OCI-LY3 (cell line): Measurements from ENCODE around the gene EPHA10.
A peak's percentile ranks its signal among the peaks of the same experiment; 100 is the strongest.
"Not testable (repeated sequence)": the region's sequence is repeated elsewhere in the genome, so short reads cannot be mapped to it uniquely, and the experiment has no call there.

Source experiments
- H2AFZ ChIP-seq: fragments of 200-600, 300-600 bp; shearing (Covaris generic); 2 replicates; pipeline ENCODE4 v1.6.0; 2014; ENCODE audit warnings: antibody characterized with exemption, low read depth, low read length
- H3K27ac ChIP-seq: fragments of 200-600, 300-600 bp; sonication (generic); 2 replicates; pipeline ENCODE4 v1.5.1; 2014; ENCODE audit warnings: mild to moderate bottlenecking, low read length, moderate library complexity, mixed read lengths
- H3K27me3 ChIP-seq: fragments of 200-600, 300-600 bp; sonication (generic); 2 replicates; pipeline ENCODE4 v1.6.1; 2014; ENCODE audit warnings: low read depth, low read length, mixed read lengths
- H3K36me3 ChIP-seq: fragments of 200-600, 300-600 bp; sonication (generic); replicated peaks from 2 replicates; pipeline ENCODE3; 2014; ENCODE audit warnings: low read depth, low read length, mixed read lengths
- H3K4me1 ChIP-seq: fragments of 300-600, 200-600 bp; sonication (generic); 2 replicates; pipeline ENCODE4 v1.6.1; 2014; ENCODE audit warnings: low read length, mixed read lengths
- H3K4me2 ChIP-seq: fragments of 200-600, 300-600 bp; sonication (generic); 2 replicates; pipeline ENCODE4 v1.6.1; 2014; ENCODE audit warnings: low read length, mixed read lengths
- H3K4me3 ChIP-seq: fragments of 300-600, 200-600 bp; sonication (generic); 2 replicates; pipeline ENCODE4 v1.5.1; 2014; ENCODE audit warnings: antibody characterized with exemption, mild to moderate bottlenecking, low read length, moderate library complexity
- H3K79me2 ChIP-seq: fragments of 300-600, 200-600 bp; shearing (Covaris generic); 2 replicates; pipeline ENCODE4 v1.6.1; 2014; ENCODE audit warnings: mild to moderate bottlenecking, low read length, mixed read lengths
- H3K9ac ChIP-seq: fragments of 300-600, 200-600 bp; shearing (Covaris generic); 2 replicates; pipeline ENCODE4 v1.6.0; 2014; ENCODE audit warnings: mild to moderate bottlenecking, low read length, moderate library complexity
- H3K9me3 ChIP-seq: fragments of 200-600, 300-600 bp; shearing (Covaris generic); 2 replicates; pipeline ENCODE4 v1.6.1; 2014; ENCODE audit warnings: low read length, mixed read lengths; ENCODE audit not compliant: insufficient read depth
- H4K20me1 ChIP-seq: fragments of 200-600, 300-600 bp; sonication (generic); 2 replicates; pipeline ENCODE4 v1.6.1; 2016; ENCODE audit warnings: low read length, mixed read lengths; ENCODE audit not compliant: insufficient read depth
- CTCF ChIP-seq: fragments of 200-600, 300-600 bp; sonication (generic); IDR thresholded peaks from 2 replicates; pipeline ENCODE4 v1.5.1; 2014; ENCODE audit warnings: antibody characterized with exemption, low read length, low read depth
- EZH2phosphoT487 ChIP-seq: fragments of 200-600 bp; shearing (Covaris generic); IDR thresholded peaks from 2 replicates; pipeline ENCODE4 v1.6.1; 2018; ENCODE audit warnings: antibody characterized with exemption, mixed run types, low read depth

Gene EPHA10

GRCh38 chr1:37692078-37692833 is 72.7 kb downstream of the EPHA10 start, which contains the start of gene CDCA8:
TSS of gene CDCA8 (plus strand) at chr1:37692516. CDS start at chr1:37692691, 175 bp downstream.
- H3K9me3 ChIP-seq: no peaks in the 10 kb centered on the region
- no peaks in the 10 kb centered on the region for H3K27me3 ChIP-seq
- no peak for TF ChIP-seq EZH2phosphoT487
- TF ChIP-seq CTCF: peak; percentile 37
- H3K9ac ChIP-seq: peak within 1 kb of the TSS; percentile 92
- peaks cover 27% of the 10 kb centered on the region for H3K36me3 ChIP-seq
- peak within 1 kb of the TSS; percentile 99 for H3K4me2 ChIP-seq
- H3K4me3 ChIP-seq: peak within 1 kb of the TSS; percentile 97
- H3K79me2 ChIP-seq: peaks cover 71% of the 10 kb centered on the region
- no peaks in the 10 kb centered on the region for H4K20me1 ChIP-seq
- H3K27ac ChIP-seq: peak within 1 kb of the TSS; percentile 75
- H2AFZ ChIP-seq: peak within 1 kb of the TSS; percentile 72; the same call in 1 of the 2 replicates
- H3K4me1 ChIP-seq: peaks cover 7% of the 10 kb centered on the region

GRCh38 chr1:37691497-37692077 is 73.3 kb downstream of the EPHA10 start:
- H3K27ac ChIP-seq: peak overlapping the region; percentile 42
- TF ChIP-seq EZH2phosphoT487 (no peak), CTCF (no peak)
- H3K4me2 ChIP-seq: peak overlapping the region; percentile 99
- H4K20me1 ChIP-seq: no peaks in the 10 kb centered on the region
- H3K4me1 ChIP-seq: peaks cover 7% of the 10 kb centered on the region
- H3K4me3 ChIP-seq: peak overlapping the region; percentile 97
- peak overlapping the region; percentile 89 for H3K9ac ChIP-seq
- H3K27me3 ChIP-seq: no peaks in the 10 kb centered on the region
- peaks cover 71% of the 10 kb centered on the region for H3K79me2 ChIP-seq
- peaks cover 20% of the 10 kb centered on the region for H3K36me3 ChIP-seq
- no peaks in the 10 kb centered on the region for H3K9me3 ChIP-seq
- H2AFZ ChIP-seq: peak overlapping the region; percentile 9; the same call in 1 of the 2 replicates

GRCh38 chr1:37688926-37689325 is 76.0 kb downstream of the EPHA10 start:
- H3K9me3 ChIP-seq: no peaks in the 10 kb centered on the region
- TF ChIP-seq CTCF (no peak), EZH2phosphoT487 (no peak)
- H3K4me1 ChIP-seq: peaks cover 13% of the 10 kb centered on the region
- H3K27ac ChIP-seq: no peak overlapping the region
- peaks cover 12% of the 10 kb centered on the region for H3K36me3 ChIP-seq
- H3K9ac ChIP-seq: peak overlapping the region; percentile 79
- H3K79me2 ChIP-seq: peaks cover 57% of the 10 kb centered on the region
- H3K4me3 ChIP-seq: peak overlapping the region; percentile 91
- H3K4me2 ChIP-seq: peak overlapping the region; percentile 97
- H3K27me3 ChIP-seq: no peaks in the 10 kb centered on the region
- H4K20me1 ChIP-seq: no peaks in the 10 kb centered on the region
- no peak overlapping the region for H2AFZ ChIP-seq

- H3K9ac ChIP-seq, H3K4me3 ChIP-seq, H2AFZ ChIP-seq, H3K27me3 ChIP-seq, H3K4me2 ChIP-seq, H3K9me3 ChIP-seq, H3K27ac ChIP-seq, H4K20me1 ChIP-seq: not testable (repeated sequence)
- Histone ChIP-seq H3K79me2 (peaks cover 45% of the 10 kb centered on the region), H3K4me1 (peaks cover 13% of the 10 kb centered on the region), H3K36me3 (peaks cover 12% of the 10 kb centered on the region)
Measured at GRCh38 chr1:37687764-37688163, 77.2 kb downstream of the EPHA10 start.
